ENCODE results near the gene GNB5.

GRCh38 chr15:52071570-52071969 is 119.6 kb downstream of the GNB5 start:
- no peak for TF ChIP-seq CTCF (CRISPR knock-in tag; IDR thresholded peaks at IDR 0.05)
- no peak for TF ChIP-seq ZNF576 (CRISPR knock-in tag; IDR thresholded peaks at IDR 0.05)
- no peak for TF ChIP-seq JUND (CRISPR knock-in tag; IDR thresholded peaks at IDR 0.05)

All from HepG2 (cell line).